ENCODE measurements around the gene BCLAF3. TPM values are rescaled to one million over a fixed set of nuclear protein-coding genes. Genes with fewer than 3 reads are reported as not detected.

Gene BCLAF3
- total RNA-seq, 1 donor = 1.6 TPM

DNA sequence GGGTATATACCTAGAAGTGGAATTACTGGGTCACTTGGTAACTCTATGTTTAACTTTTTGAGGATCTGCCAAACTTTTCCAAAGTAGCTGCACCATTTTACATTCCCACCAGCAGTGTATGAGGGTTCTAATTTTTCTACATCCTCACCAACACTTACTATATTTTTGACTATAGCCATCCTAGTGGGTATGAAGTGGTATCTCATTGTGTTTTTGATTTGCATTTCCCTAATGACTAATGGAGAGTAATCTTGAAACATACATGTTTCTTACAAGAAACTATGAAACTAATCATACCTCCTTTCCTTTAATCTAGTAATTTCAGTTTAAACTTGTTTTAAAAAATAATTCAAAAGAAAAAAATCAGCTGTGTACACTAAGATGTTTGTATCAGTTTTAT is 17.9 kb downstream of the BCLAF3 start:
- DNase-seq (ENCODE audit: low read depth in 2 of 3, low spot score in 2 of 3) = no peak

GRCh38 chrX:19968276-19968675 is 22.6 kb downstream of the BCLAF3 start:
- no peak for DNase-seq (ENCODE audit: low read depth in 2 of 3, low spot score in 2 of 3)

GRCh38 chrX:19966056-19966455 is 24.8 kb downstream of the BCLAF3 start:
- DNase-seq (ENCODE audit: low read depth in 2 of 3, low spot score in 2 of 3) = no peak

- DNase-seq (ENCODE audit: low read depth in 2 of 3, low spot score in 2 of 3) = no peak
Measured at GRCh38 chrX:19964017-19964710, 26.7 kb downstream of the BCLAF3 start.

DNA sequence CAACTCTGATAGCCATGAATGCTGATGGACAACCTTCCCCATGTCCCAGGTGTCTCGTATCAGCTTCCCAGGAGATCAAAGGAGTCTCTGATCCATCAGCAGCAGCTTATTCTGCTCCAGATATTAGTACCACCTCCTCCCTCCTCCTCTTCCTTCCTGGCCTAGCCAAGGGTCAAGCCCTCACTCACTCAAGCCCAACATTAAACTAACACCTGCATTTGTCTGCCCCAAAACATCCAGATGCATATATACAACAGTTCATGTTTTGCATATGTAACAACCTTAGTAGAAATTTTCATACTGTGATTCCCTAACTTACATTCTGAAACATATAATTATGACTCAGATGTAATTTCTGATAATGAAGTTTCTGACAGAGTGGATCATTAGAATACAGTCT is 29.9 kb downstream of the BCLAF3 start:
- DNase-seq (ENCODE audit: low read depth in 2 of 3, low spot score in 2 of 3) = no peak

- no peak for DNase-seq (ENCODE audit: low read depth in 2 of 3, low spot score in 2 of 3)
Measured at GRCh38 chrX:19958552-19959486, 32.0 kb downstream of the BCLAF3 start.

- no peak for DNase-seq (ENCODE audit: low read depth in 2 of 3, low spot score in 2 of 3)
Measured at GRCh38 chrX:19956923-19957322, 33.9 kb downstream of the BCLAF3 start.

GRCh38 chrX:19956306-19956705 is 34.6 kb downstream of the BCLAF3 start:
- DNase-seq (ENCODE audit: low read depth in 2 of 3, low spot score in 2 of 3) = no peak

GRCh38 chrX:19955306-19955705 is 35.6 kb downstream of the BCLAF3 start:
- DNase-seq (ENCODE audit: low read depth in 2 of 3, low spot score in 2 of 3) = no peak

DNA sequence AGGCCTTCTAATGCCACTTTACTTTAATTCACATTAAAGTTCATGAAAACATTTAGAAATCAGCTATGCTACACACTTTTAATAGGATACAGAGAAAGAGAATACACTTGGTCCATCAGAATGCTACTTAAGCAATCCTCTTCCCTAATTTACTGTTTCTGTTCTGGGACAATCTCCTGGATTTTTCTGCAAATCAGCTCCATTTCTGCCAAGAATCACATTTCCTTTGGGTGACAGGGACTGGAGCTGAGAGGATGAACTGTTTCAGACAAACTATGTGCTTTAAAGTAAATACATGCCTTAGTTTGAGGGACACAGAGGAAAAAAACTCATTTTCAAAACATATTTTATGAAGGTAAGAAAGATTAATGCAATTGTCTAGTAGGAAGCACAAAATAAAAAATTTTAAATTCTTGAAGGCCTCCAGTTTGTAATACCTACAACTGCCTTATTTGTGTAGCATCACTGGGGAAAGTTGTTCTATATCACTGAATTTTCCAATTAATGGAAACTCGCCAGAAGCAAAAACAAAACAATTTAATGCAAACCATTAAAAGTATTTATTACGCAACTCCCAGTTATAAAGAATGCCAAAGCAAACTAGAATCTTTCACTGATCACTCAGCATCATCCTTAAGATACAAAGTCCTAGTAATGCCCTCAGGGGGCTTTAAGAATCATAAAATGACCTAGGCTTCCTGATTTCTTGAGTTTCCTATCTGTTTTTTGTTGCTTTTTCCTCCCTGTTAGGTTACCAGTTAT is 36.3 kb downstream of the BCLAF3 start:
- no peak for DNase-seq (ENCODE audit: low read depth in 2 of 3, low spot score in 2 of 3)

DNA sequence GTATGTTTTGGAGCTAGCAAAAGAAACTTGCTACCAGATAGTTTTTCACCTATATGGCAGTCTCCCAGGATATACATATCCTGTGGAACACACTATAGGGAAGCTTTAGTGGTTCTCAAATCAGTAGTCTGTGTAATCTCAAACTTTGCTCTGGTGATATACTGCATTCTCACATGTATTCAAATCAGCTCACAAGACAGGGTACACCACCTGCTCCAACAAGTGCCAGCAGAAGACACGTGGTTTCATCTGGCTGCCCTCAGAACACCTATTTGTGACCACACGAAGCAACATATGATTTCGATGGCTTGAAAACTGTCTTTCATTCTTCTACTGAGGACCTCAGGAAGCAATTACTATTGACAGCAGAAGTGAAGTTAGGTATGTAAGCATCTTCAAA is 37.7 kb downstream of the BCLAF3 start:
- no peak for DNase-seq (ENCODE audit: low read depth in 2 of 3, low spot score in 2 of 3)

- no peak for DNase-seq (ENCODE audit: low read depth in 2 of 3, low spot score in 2 of 3)
Measured at GRCh38 chrX:19949340-19949739, 41.5 kb downstream of the BCLAF3 start.

GRCh38 chrX:19947612-19948011 is 43.2 kb downstream of the BCLAF3 start:
- no peak for DNase-seq (ENCODE audit: low read depth in 2 of 3, low spot score in 2 of 3)

Small RNA genes within 50 kb of the gene (small RNA-seq; reads per million reads assigned to genes)
- 0.54 reads per million for gene MIR23C
- gene RF00019 = not detected

Other genes with a start within 250 kb of the BCLAF3 start
- gene SH3KBP1, start 103.5 kb downstream of the BCLAF3 start, total RNA-seq = 14.3 TPM
- gene MAP7D2, start 125.8 kb upstream of the BCLAF3 start, total RNA-seq = 0.27 TPM
- 10.8 TPM for gene EIF1AX, start 150.8 kb upstream of the BCLAF3 start, total RNA-seq